Activated CD4-positive, alpha-beta T cell treated with anti-CD3 and anti-CD28 coated beads for 24 hours (primary cell): ENCODE results near the gene UNK.
"Not testable (repeated sequence)": the region's sequence is repeated elsewhere in the genome, so short reads cannot be mapped to it uniquely, and the experiment has no call there.

Experiments
- DNase-seq, 2 donors: peaks; one replicate each; pipeline ENCODE4 v3.0.0-alpha.2; 2020; ENCODE audit warnings: low read depth in 2 of 2

The UNK gene

GRCh38 chr17:75754378-75755204 lies 30.0 kb upstream of the UNK start:
- DNase-seq = no peak

GRCh38 chr17:75755205-75755901 lies 29.3 kb upstream of the UNK start:
- DNase-seq = no peak

- no peak for DNase-seq
Observed at GRCh38 chr17:75755990-75756389, 28.6 kb upstream of the UNK start.

GRCh38 chr17:75756451-75757085 lies 28.0 kb upstream of the UNK start:
- no peak for DNase-seq

- DNase-seq = no peak
Observed at GRCh38 chr17:75757086-75757681, 27.4 kb upstream of the UNK start.

GRCh38 chr17:75758131-75758905 lies 26.3 kb upstream of the UNK start:
- DNase-seq = no peak

GRCh38 chr17:75759457-75759856 lies 25.1 kb upstream of the UNK start:
- DNase-seq = no peak

GRCh38 chr17:75759978-75760640 lies 24.5 kb upstream of the UNK start:
- DNase-seq = not testable (repeated sequence)

- no peak for DNase-seq
Observed at GRCh38 chr17:75762513-75763268, 21.9 kb upstream of the UNK start.

GRCh38 chr17:75763269-75763607 lies 21.4 kb upstream of the UNK start:
- DNase-seq = no peak

- no peak for DNase-seq
Observed at GRCh38 chr17:75763613-75764416, 20.8 kb upstream of the UNK start.

GRCh38 chr17:75764417-75764710 lies 20.2 kb upstream of the UNK start:
- no peak for DNase-seq

GRCh38 chr17:75764711-75765421 lies 19.7 kb upstream of the UNK start, which contains the start of gene GALK1:
Gene GALK1 (minus strand): TSS chr17:75765192. CDS start chr17:75765136, 56 bp downstream.
- peak; percentile 49 to 63 for DNase-seq

GRCh38 chr17:75765981-75766380 lies 18.6 kb upstream of the UNK start:
- no peak for DNase-seq

- DNase-seq = no peak
Observed at GRCh38 chr17:75767881-75768280, 16.7 kb upstream of the UNK start.

- no peak for DNase-seq
Observed at GRCh38 chr17:75769536-75769935, 15.1 kb upstream of the UNK start.

- DNase-seq = no peak
Observed at GRCh38 chr17:75771334-75772281, 13.0 kb upstream of the UNK start.
